Esophagus squamous epithelium (tissue), 5 donors: ENCODE results near the gene KIF2A. TPM values are rescaled to one million over a fixed set of nuclear protein-coding genes. Genes with fewer than 3 reads are reported as not detected.

ENCODE experiments used
- DNase-seq: peaks from one replicate; lab custom pipeline; 2025; lab: John Stamatoyannopoulos, UW
- H3K27ac ChIP-seq, 4 donors: fragments of 200-600 bp; sonication (generic); one replicate each; pipeline ENCODE4 v1.5.1; 2016 to 2019; ENCODE audit warnings: mild to moderate bottlenecking in 1 of 4
- H3K27me3 ChIP-seq, 4 donors: fragments of 200-600 bp; sonication (generic); 1 replicate in 3 of 4; 2 replicates in 1 of 4; pipeline versions ENCODE4 v1.5.1 to v1.6.0; 2017 to 2021; ENCODE audit warnings: antibody characterized with exemption in 1 of 4
- H3K36me3 ChIP-seq, 3 donors: fragments of 200-600 bp; sonication (generic); one replicate each; pipeline ENCODE4 v1.5.1; 2016 to 2019
- H3K4me1 ChIP-seq, 3 donors: fragments of 200-600 bp; sonication (generic); one replicate each; pipeline ENCODE4 v1.5.1; 2017 to 2019
- H3K4me3 ChIP-seq, 4 donors: fragments of 200-600 bp; sonication (generic); 1 replicate in 3 of 4; 2 replicates in 1 of 4; pipeline ENCODE4 v1.5.1; 2016 to 2019; ENCODE audit warnings: mild to moderate bottlenecking in 2 of 4, moderate library complexity in 1 of 4
- H3K9me3 ChIP-seq, 3 donors: fragments of 200-600 bp; sonication (generic); one replicate each; pipeline ENCODE4 v1.5.1; 2016 to 2019
- CTCF ChIP-seq, 6 experiments: fragments of 450-650 bp in 4 of 6; fragments of 200-600 bp in 2 of 6; sonication (generic) in 2 of 6; IDR thresholded peaks; one replicate each; pipeline ENCODE4 v1.5.1; 2016 to 2019; ENCODE audit warnings: antibody characterized with exemption in 6 of 6, mild to moderate bottlenecking in 4 of 6, moderate library complexity in 4 of 6
- POLR2A ChIP-seq, 4 donors: fragments of 450-650 bp; IDR thresholded peaks; one replicate each; pipeline ENCODE4 v1.6.1; 2017; ENCODE audit warnings: antibody characterized with exemption in 4 of 4, mild to moderate bottlenecking in 4 of 4, moderate library complexity in 3 of 4
- WGBS, 2 donors: methylation state at CpG; one replicate each; pipeline ENCODE4 v1.1.5; 2018; 5-methylcytosine and 5-hydroxymethylcytosine counted together
- intact Hi-C: fragments of 100-400 bp; cut with DNase I; formaldehyde crosslinking; loops from one replicate; pipeline ENCODE4 v1.15.0; 2022
- total RNA-seq, 4 donors: library from RNA; depleted of rRNA; stranded (reverse); fragments of >200 nt; gene quantifications; one replicate each; pipeline ENCODE4 v1.1.0, GENCODE V29; 2016
- donor health status: DM: yes; HTN: yes; CAD: no.

Gene KIF2A
- total RNA-seq, 4 donors from 2014 or later: 14.0 to 43.1 (median 26.4) TPM

DNA sequence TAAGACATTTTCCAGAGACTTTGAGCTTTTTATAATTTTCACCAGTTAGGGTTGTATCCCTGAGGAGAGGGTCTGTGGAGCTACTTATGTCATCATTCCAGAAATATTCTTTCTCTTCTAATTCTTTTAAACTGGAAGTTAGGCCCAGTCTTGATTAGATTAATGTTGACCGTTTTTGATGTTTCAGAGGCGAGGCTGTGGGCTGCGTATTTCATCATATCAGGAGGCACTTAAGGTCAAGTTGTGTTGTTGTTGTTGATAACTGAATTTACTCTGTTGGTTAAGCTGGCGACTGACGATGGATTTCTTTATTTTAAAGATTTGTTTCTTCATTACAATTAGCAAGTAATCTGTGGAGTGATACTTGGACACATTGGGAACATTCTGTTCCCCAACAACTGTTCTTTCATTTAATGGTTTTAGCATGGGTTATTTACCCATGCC, 126.6 kb downstream of the KIF2A start:
- TF ChIP-seq CTCF (IDR thresholded peaks at IDR 0.05): no peak
- no peak for TF ChIP-seq POLR2A (IDR thresholded peaks at IDR 0.05)
- no peaks in the 10 kb centered on the region for H3K27me3 ChIP-seq
- H3K36me3 ChIP-seq: no peaks in the 10 kb centered on the region
- peaks cover 0 to 21% (median 0%) of the 10 kb centered on the region in 3 donors for H3K4me1 ChIP-seq
- H3K27ac ChIP-seq: peak overlapping the region in 2 of 4 donors; percentile 11 to 65
- intact Hi-C loops: no loop called here
- no peaks in the 10 kb centered on the region for H3K9me3 ChIP-seq
- H3K4me3 ChIP-seq: no peak overlapping the region
- no peak for DNase-seq
- 76 to 90% methylated on average over 5 of the region's 5 CpGs for WGBS, 2 donors

Other genes with a start within 250 kb of the KIF2A start
- 10 to 100 TPM; 18.8 to 38.5 (median 26.8) TPM for gene DIMT1, start 97.7 kb downstream of the KIF2A start, total RNA-seq
- 10 to 100 TPM in 3 of 4 donors, 1 to 10 TPM in 1; 8.8 to 29.0 (median 20.3) TPM for gene IPO11, start 106.6 kb downstream of the KIF2A start, total RNA-seq